K562 (cell line): ENCODE data around the gene SV2A. TPM values are rescaled to one million over a fixed set of nuclear protein-coding genes. Genes with fewer than 3 reads are reported as not detected.

ENCODE experiments used
- CBX3 ChIP-seq, 2 experiments: IDR thresholded peaks; 1 replicate in 1 of 2; 2 replicates in 1 of 2; pipeline ENCODE4 v1.6.1; 2012; ENCODE audit warnings: inconsistent platforms in 2 of 2, low read length in 2 of 2, borderline replicate concordance in 1 of 2, control low read depth in 1 of 2
- GTF2A2 ChIP-seq: IDR thresholded peaks from 2 replicates; pipeline ENCODE4 v1.6.1; 2016; ENCODE audit warnings: mild to moderate bottlenecking, missing genetic modification characterization, missing compliant biosample characterization
- HDAC6 ChIP-seq: IDR thresholded peaks from 2 replicates; pipeline ENCODE4 v1.6.1; 2012; ENCODE audit warnings: low read depth, mild to moderate bottlenecking, control low read depth, inconsistent platforms, low read length, moderate library complexity
- HMG20B ChIP-seq: fragments of 250-450 bp; sonication (Bioruptor Pico); IDR thresholded peaks from 2 replicates; pipeline ENCODE4 v1.5.0; 2021; ENCODE audit warnings: mild to moderate bottlenecking
- HOXB6 ChIP-seq: fragments of 250-450 bp; sonication (Bioruptor Pico); IDR thresholded peaks from 2 replicates; pipeline ENCODE4 v1.5.1; 2022; ENCODE audit warnings: mild to moderate bottlenecking, borderline replicate concordance
- IFI16 ChIP-seq: fragments of 250-450 bp; sonication (Bioruptor Pico); IDR thresholded peaks from 2 replicates; pipeline ENCODE4 v2.1.2; 2022; ENCODE audit warnings: mild to moderate bottlenecking, inconsistent platforms
- KLF16 ChIP-seq: IDR thresholded peaks from 2 replicates; pipeline ENCODE4 v1.6.1; 2016; ENCODE audit warnings: antibody characterized with exemption
- MLX ChIP-seq, 2 experiments: fragments of 450-650 bp in 1 of 2; sonication (generic) in 1 of 2; formaldehyde crosslinking; conservative IDR thresholded peaks; 2 replicates each; pipeline versions ENCODE4 v1.4.0 to v1.8.1; 2020 to 2022; ENCODE audit warnings: mild to moderate bottlenecking in 1 of 2, missing genetic modification reagents in 1 of 2
- NONO ChIP-seq, 2 experiments: fragments of 200-400 bp in 1 of 2; fragments of 450-650 bp in 1 of 2; formaldehyde crosslinking in 1 of 2; IDR thresholded peaks; 2 replicates each; pipeline ENCODE4 v1.6.1; 2017; ENCODE audit warnings: low read depth in 2 of 2, mild to moderate bottlenecking in 2 of 2, moderate library complexity in 2 of 2, low read length in 1 of 2
- NR1H2 ChIP-seq: sonication (generic); formaldehyde crosslinking; IDR thresholded peaks from 2 replicates; pipeline ENCODE4 v1.4.0; 2020; ENCODE audit warnings: mild to moderate bottlenecking, missing genetic modification reagents
- RBM34 ChIP-seq: fragments of 200-400 bp; formaldehyde crosslinking; IDR thresholded peaks from 2 replicates; pipeline ENCODE4 v1.6.1; 2018; ENCODE audit warnings: low read length, borderline replicate concordance; ENCODE audit not compliant: insufficient read depth
- RFX5 ChIP-seq: IDR thresholded peaks from 2 replicates; pipeline ENCODE4 v1.6.1; 2011; ENCODE audit warnings: low read depth, mild to moderate bottlenecking, improper control_type of control experiment, low read length
- SETDB1 ChIP-seq: IDR thresholded peaks from one replicate; pipeline ENCODE4 v1.6.1; 2012; ENCODE audit warnings: low read length, control low read depth, inconsistent platforms
- SMAD4 ChIP-seq: fragments of 250-450 bp; sonication (Bioruptor Pico); conservative IDR thresholded peaks from 2 replicates; pipeline ENCODE4 v1.8.0; 2021; ENCODE audit warnings: inconsistent platforms, mild to moderate bottlenecking, moderate library complexity
- SRSF3 ChIP-seq: fragments of 200-400 bp; formaldehyde crosslinking; IDR thresholded peaks from 2 replicates; pipeline ENCODE4 v1.6.1; 2016; ENCODE audit warnings: mild to moderate bottlenecking, low read length, moderate library complexity; ENCODE audit not compliant: insufficient read depth
- ZNF232 ChIP-seq: sonication (generic); formaldehyde crosslinking; IDR thresholded peaks from 2 replicates; pipeline ENCODE4 v1.8.0; 2022; ENCODE audit warnings: mild to moderate bottlenecking, missing genetic modification reagents
- ZNF316 ChIP-seq: fragments of 450-650 bp; IDR thresholded peaks from 2 replicates; pipeline ENCODE4 v1.6.1; 2016
- ZNF561 ChIP-seq: fragments of 450-650 bp; formaldehyde crosslinking; conservative IDR thresholded peaks from 2 replicates; pipeline ENCODE4 v1.4.0; 2020; ENCODE audit warnings: mild to moderate bottlenecking, moderate library complexity
- ZNF655 ChIP-seq: fragments of 250-450 bp; sonication (Bioruptor Pico); IDR thresholded peaks from 2 replicates; pipeline ENCODE4 v1.5.0; 2021
- ZNF740 ChIP-seq, 3 experiments: fragments of 200-800 bp in 1 of 3; sonication (Bioruptor generic) in 1 of 3; sonication (generic) in 1 of 3; formaldehyde crosslinking in 1 of 3; IDR thresholded peaks; 2 replicates each; pipeline versions ENCODE4 v1.6.1 to v1.8.0; 2016 to 2022; ENCODE audit warnings: mild to moderate bottlenecking in 2 of 3, missing compliant biosample characterization in 2 of 3, missing genetic modification characterization in 2 of 3, missing genetic modification reagents in 1 of 3
- ZNF76 ChIP-seq: fragments of 250-450 bp; sonication (Bioruptor Pico); IDR thresholded peaks from 2 replicates; pipeline ENCODE4 v1.4.0; 2020; ENCODE audit warnings: mild to moderate bottlenecking, moderate library complexity, borderline replicate concordance
- ZNF830 ChIP-seq: fragments of 250-450 bp; sonication (Bioruptor Pico); IDR thresholded peaks from 2 replicates; pipeline ENCODE4 v1.5.0; 2021; ENCODE audit warnings: mild to moderate bottlenecking
- polyA plus RNA-seq, 8 experiments: library from polyadenylated mRNA; depleted of rRNA in 4 of 8; stranded (reverse) in 5 of 8; unstranded in 3 of 8; fragments of >200 nt; fragmentation: Nextera tagmentation in 2 of 8; fragmentation: Illumina TruSeq in 1 of 8; extraction: Ambion mirVana in 2 of 8; extraction: Trizol in 1 of 8; gene quantifications; 2 replicates each; pipeline versions ENCODE4 v1.2.1 to v1.2.3, GENCODE V29; 2011 to 2014; ENCODE audit warnings: inconsistent platforms in 1 of 8, missing spikeins in 1 of 8
- total RNA-seq, 7 experiments: library from RNA; depleted of rRNA in 6 of 7; stranded (reverse); fragments of >200 nt in 6 of 7; fragmentation: Illumina TruSeq in 2 of 7; extraction: Trizol in 2 of 7; gene quantifications; 2 replicates each; pipeline versions ENCODE4 v1.2.1 to v1.2.3, GENCODE V29; 2011 to 2021; ENCODE audit warnings: low replicate concordance in 1 of 7
- TF ChIP-seq, protein P1 (sequence below): fragments of 450-650 bp; IDR thresholded peaks from 2 replicates; pipeline ENCODE4 v1.7.0; 2016; ENCODE audit warnings: borderline replicate concordance

The SV2A gene
- total and polyA plus RNA-seq, 9 of the 15 experiments (the other 6 are each of a cell fraction or from before 2014, with no cell fraction given), result 0.07 to 0.22 (median 0.11) TPM; not detected in 1

DNA sequence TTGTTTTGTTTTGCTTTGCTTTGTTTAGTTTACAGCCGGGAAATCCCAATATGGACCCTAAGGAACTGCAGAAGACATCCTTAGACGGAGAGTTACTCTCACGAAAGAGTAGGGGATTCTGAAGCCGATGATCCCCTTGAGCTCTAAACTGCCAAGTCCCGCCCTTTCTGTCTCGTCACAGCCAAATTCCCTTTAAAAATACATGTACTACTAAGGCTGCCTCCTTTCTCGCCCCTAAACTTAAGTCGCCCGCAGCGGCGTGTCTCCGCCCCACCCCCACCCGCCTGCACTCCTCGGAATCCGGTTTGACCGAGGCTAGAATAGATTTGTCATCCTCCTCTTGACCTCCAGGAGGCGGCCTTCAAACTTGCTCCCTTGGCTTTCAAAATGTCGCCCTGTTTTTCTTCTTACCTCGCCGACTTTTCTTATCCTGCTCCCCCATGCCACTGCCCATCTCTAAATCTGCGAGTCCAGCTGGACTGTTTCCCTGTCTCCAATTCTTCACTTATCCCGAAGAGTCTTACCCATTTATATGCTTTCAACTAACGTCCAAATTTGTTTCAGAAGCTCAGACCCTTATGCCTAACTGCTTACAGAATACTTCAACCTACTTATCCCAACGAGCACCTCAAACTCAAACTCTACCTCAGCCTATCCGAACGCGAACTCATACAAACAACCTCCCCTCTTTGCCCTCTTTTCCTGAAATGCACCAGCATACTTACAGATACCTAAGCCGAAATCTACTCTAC is 29.2 kb downstream of the SV2A start (continued):
- TF ChIP-seq ZNF232 (no peak), NONO (IDR thresholded peaks at IDR 0.05; ENCODE audit: low read depth in 2 of 2, low read length in 1 of 2) (0 out of 4 replicates have a peak, but pooled peaks of 1 of the 2 experiments have one; percentile 23), ZNF655 (CRISPR knock-in tag) (no peak), RBM34 (no peak), RFX5 (peak; percentile 37; the same call in 1 of the 2 replicates), CBX3 (IDR thresholded peaks at IDR 0.05; ENCODE audit: borderline replicate concordance in 1 of 2, low read length in 2 of 2) (peak in 1 of 2 experiments; percentile 16; a peak in 1 of 3 replicates), HMG20B (CRISPR knock-in tag) (no peak), ZNF316 (peak; percentile 10), HOXB6 (CRISPR knock-in tag) (no peak), ZNF740 (CRISPR knock-in tag; IDR thresholded peaks at IDR 0.05) (no peak), ZNF740 (tag; IDR thresholded peaks at IDR 0.05) (no peak), SETDB1 (no peak), KLF16 (peak; percentile 30; the same call in 1 of the 2 replicates), ZNF830 (no peak), IFI16 (CRISPR knock-in tag) (no peak), MLX (CRISPR knock-in tag; conservative IDR thresholded peaks at IDR 0.05) (no peak), ZNF561 (CRISPR knock-in tag) (0 out of 2 replicates have a peak, but pooled peaks have one; percentile 20), HDAC6 (no peak), SMAD4 (CRISPR knock-in tag) (peak; percentile 59), ZNF76 (no peak), GTF2A2 (tag) (peak; percentile 76; the same call in 1 of the 2 replicates), NR1H2 (CRISPR knock-in tag) (no peak), SRSF3 (no peak)
- TF ChIP-seq, protein P1, sequence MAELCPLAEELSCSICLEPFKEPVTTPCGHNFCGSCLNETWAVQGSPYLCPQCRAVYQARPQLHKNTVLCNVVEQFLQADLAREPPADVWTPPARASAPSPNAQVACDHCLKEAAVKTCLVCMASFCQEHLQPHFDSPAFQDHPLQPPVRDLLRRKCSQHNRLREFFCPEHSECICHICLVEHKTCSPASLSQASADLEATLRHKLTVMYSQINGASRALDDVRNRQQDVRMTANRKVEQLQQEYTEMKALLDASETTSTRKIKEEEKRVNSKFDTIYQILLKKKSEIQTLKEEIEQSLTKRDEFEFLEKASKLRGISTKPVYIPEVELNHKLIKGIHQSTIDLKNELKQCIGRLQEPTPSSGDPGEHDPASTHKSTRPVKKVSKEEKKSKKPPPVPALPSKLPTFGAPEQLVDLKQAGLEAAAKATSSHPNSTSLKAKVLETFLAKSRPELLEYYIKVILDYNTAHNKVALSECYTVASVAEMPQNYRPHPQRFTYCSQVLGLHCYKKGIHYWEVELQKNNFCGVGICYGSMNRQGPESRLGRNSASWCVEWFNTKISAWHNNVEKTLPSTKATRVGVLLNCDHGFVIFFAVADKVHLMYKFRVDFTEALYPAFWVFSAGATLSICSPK, result peak; percentile 65; the same call in 1 of the 2 replicates
